HG02943 (cell line): ENCODE measurements around the gene HECTD4.
"Not testable (repeated sequence)": the region's sequence is repeated elsewhere in the genome, so short reads cannot be mapped to it uniquely, and the experiment has no call there.

ENCODE experiments used
- ATAC-seq: cut with Tn5 transposase; IDR thresholded peaks from one replicate; pipeline ENCODE4 v1.9.1; 2021; ENCODE audit warnings: mild to moderate bottlenecking, low read depth, moderate library complexity; ENCODE audit not compliant: unreplicated experiment

Gene HECTD4, protein sequence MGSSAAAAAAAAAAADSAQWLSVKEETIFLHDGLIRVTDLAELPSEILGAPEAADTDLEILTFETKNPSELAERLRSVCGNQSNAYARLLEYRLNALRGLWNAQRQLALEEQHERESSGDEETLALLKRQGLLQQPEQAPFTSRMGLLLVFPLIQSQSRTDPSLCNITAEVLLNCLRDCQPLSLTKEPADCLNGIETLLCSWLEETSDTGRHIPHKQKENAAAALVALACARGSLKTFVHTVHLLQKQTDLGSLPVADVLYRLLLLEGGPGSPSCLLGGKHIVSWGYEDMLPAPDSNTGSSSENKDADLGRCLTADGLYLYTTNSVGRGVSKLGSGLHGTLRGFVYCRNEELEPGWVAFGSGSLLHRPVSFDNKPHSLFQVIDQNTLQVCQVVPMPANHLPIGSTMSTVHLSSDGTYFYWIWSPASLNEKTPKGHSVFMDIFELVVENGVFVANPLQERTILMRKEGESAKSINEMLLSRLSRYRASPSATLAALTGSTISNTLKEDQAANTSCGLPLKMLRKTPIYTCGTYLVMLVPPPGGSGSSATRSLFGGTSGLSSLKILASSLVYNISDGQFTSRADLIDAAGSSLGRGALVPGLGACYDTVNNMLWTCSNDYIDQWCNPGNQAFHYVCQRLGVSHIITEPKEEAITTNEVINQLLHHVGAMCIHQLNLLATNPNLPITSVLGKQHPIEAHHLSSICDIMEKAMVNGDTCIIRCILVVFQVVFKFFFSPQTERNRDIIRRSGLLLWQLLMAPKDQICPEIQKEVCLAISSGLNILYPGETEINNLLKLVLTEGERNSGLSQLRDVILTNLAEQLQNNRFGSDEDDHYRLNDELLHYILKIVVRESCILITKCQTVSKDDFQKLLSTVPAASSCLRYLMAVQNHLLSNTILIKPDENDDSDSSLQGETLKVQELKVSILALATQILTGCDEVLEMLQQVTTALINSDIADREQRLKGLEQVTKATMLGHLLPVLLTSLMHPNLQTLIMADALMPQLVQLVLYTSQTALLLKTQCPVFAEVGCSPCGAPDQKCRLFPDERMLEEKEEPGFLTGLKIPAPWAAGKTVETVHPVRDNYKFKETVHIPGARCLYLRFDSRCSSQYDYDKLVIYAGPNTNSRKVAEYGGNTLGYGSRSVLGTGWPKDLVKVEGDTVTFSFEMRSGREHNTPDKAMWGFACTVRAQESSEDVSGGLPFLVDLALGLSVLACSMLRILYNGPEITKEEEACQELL (N-terminal part only)

DNA sequence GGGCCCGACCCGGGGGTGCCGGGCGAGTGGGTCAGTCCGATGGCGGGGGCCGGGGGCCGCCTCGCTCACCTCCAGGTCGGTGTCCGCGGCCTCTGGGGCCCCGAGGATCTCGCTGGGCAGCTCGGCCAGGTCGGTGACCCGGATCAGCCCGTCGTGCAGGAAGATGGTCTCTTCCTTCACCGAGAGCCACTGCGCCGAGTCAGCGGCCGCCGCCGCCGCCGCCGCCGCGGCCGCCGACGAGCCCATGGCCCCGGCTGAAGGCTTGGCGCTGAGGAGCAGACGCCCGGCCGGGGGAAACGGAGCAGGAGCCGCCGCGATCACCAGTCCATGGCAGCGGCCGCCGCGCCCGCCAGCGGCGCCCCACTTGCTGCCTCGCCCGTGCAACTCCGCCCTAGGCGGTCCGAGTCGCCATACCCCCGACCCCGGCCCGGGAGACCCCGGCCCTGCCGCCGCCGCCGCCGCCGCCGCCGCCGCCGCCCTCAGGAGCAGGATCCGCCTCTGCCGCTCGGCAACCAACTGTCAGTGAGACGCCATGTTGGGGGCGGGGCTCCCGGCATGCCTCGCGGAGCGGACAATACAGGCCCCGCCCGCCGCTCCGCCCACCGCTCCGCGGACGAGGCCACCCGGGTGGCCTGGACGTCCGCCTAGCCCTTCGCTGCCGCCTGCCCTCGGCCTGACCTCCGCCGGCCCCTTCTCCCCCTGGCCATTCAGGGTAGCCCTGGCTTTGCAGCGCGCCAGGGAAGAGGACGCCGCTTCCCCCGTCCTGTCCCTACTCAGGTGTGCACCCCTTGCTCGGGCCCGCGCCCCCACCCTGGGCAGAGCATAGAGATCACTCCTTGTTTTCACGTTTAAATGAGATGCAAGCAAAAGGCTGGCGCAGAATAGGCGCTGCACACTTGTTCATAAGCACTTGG lies at the start of gene HECTD4:
TSS of gene HECTD4 (minus strand) at position 549 of the 914 bp plus-strand sequence. CDS start at position 246, 303 bp downstream.
- ATAC-seq: peak; percentile 90

GRCh38 chr12:112431965-112432364 lies 49.7 kb upstream of the HECTD4 start:
- ATAC-seq: no peak

- no peak for ATAC-seq
These were observed 48.7 kb upstream of the HECTD4 start for GRCh38 chr12:112430929-112431328.

- ATAC-seq: no peak
These were observed 45.5 kb upstream of the HECTD4 start for GRCh38 chr12:112427760-112428159.

DNA sequence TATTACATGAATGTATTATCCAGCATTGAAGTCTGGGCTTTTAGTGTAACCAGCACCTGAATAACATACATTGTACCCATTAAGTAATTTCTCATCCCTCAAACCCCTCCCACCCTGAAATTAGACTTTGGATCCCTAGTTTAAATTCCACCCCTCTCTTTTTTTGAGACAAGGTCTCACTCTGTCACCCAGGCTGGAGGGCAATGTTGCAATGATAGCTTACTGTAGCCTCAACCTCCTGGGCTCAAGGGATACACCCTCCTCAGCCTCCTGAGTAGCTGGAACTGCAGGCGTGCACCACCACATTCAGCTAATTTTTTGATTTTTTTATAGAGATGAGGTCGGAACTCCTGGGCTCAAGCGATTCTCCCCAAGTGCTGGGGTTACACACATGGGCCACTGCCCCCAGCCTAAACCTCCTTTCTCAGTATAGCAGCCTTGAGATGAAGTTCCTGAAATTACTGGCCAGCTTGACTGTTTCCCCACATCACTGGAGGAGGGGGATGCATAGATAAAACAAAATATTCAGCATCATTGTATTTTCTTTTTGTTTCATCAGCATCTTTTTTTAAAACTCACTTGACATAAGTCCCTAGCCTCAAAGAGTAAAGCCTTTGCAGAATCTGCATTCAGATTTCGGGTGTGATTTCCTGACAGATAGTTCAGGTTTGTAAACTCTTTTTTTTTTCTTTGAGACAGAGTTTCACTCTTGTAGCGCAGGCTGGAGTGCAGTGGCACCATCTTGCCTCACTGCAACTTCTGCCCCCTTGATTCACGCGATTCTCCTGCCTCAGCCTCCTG lies 43.6 kb upstream of the HECTD4 start:
- ATAC-seq: no peak

- no peak for ATAC-seq
These were observed 41.9 kb upstream of the HECTD4 start for GRCh38 chr12:112424126-112424525.

- ATAC-seq: no peak
These were observed 40.3 kb upstream of the HECTD4 start for GRCh38 chr12:112422531-112422930.

- no peak for ATAC-seq
These were observed 39.1 kb upstream of the HECTD4 start for GRCh38 chr12:112421363-112421762.

DNA sequence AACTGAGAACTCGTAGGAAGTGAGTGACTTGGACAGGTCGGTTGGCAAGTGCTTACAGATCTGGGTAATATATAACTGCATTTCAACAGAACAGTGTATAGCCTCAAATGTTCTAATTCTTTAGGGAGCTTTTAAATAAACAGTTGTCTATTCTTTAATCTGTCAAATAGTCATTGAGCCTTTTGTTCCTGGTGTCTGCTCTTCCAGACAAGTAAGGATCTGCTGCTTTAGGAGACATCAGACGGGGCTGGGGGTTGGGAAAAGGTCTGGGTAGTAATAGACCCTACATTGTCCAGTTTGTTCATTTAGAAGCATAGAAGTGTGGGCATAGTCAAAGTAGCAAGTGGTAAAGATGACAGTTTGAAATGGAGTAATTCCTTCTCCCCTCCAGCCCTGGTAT lies 38.5 kb upstream of the HECTD4 start:
- ATAC-seq: no peak

DNA sequence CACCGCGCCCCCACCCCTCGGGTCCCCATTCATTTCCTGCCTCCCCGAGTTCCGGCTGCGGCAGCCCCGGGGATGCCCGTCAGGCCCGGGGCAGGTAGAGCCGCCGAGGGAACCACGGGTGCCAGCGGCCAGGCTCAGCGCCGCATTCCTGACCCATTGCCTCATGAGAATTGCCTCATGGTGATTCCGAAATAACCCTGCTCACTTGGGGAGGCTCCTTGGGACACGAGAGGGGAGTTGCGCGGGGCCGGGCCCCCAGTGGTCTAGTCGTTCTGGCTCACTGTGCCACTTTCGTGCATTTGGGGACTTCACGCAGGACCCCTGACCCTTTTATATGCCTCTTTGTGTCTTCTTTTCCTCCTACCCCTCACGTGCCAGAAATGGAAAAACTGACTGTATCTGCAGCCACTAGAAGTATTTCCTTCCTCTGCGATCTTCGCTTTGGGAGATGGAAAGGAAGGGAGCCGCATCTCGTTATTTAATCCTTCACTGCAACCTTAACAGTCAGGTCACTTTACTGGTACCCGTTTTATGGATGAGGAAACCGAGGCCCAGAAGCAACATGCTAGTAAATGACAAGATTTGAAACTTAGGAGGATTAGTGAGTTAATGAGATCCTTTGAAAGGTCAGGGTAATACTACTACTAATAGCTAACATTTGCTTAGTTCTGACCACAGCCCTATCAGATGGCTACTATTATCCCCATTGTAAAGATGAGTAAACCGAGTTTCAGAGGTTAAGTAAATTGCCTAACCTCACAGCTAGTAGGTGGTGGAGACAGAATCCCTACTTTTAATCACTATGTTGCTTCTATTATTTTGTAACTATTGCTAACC lies 37.3 kb upstream of the HECTD4 start:
- peak; percentile 35 for ATAC-seq

- peak; percentile 69 for ATAC-seq
These were observed 36.5 kb upstream of the HECTD4 start, which contains the start of gene PTPN11 for GRCh38 chr12:112418608-112419296. Gene PTPN11 (plus strand): TSS chr12:112418947. CDS start chr12:112419112, 165 bp downstream.

DNA sequence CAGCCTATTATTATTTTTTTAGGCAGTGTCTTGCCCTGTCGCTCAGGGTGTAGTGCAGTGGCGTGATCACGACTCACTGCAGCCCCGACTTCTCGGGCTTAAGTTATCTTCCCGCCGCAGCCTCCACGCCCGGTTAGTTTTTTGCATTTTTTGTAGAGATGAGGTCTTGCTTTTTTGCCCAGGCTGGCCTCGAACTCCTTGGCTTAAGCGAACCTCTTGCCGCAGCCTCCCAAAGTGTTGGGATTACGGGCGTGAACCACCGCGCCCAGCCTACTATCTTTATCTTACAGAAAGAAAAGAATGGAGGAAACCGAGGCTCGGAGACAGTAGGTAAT lies 36.0 kb upstream of the HECTD4 start:
- ATAC-seq: peak; percentile 23

DNA sequence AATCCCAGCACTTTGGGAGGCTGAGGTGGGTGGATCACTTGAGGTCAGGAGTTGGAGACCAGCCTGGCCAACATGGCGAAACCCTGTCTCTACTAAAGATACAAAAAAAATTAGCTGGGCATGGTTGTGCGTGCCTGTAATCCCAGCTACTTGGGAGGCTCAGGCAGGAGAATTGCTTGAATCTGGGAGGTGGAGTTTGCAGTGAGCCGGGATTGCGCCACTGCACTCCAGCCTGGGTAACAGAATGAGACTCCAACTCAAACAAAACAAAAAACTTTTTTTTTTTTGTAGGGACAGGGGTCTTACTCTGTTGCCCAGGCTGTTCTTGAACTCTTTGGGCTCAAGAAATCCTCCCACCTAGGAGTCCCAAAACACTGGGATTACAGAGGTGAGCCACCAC lies 33.2 kb upstream of the HECTD4 start:
- not testable (repeated sequence) for ATAC-seq

- ATAC-seq: no peak
These were observed 31.8 kb upstream of the HECTD4 start for GRCh38 chr12:112413855-112414625.

DNA sequence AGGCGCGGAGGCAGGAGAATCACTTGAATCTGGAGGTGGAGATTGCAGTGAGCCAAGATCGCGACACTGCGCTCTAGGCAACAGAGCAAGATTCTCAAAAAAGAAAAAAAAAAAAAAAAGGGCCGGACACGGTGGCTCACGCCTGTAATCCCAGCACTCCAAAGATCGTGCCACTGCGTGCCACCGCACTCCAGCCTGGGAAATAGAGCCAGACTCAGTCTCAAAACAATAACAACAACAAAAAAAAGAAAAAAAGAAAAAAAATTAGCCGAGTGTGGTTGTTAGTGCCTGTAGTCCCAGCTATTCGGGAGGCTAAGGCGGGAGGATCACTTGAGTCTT lies 27.6 kb upstream of the HECTD4 start:
- ATAC-seq: no peak

DNA sequence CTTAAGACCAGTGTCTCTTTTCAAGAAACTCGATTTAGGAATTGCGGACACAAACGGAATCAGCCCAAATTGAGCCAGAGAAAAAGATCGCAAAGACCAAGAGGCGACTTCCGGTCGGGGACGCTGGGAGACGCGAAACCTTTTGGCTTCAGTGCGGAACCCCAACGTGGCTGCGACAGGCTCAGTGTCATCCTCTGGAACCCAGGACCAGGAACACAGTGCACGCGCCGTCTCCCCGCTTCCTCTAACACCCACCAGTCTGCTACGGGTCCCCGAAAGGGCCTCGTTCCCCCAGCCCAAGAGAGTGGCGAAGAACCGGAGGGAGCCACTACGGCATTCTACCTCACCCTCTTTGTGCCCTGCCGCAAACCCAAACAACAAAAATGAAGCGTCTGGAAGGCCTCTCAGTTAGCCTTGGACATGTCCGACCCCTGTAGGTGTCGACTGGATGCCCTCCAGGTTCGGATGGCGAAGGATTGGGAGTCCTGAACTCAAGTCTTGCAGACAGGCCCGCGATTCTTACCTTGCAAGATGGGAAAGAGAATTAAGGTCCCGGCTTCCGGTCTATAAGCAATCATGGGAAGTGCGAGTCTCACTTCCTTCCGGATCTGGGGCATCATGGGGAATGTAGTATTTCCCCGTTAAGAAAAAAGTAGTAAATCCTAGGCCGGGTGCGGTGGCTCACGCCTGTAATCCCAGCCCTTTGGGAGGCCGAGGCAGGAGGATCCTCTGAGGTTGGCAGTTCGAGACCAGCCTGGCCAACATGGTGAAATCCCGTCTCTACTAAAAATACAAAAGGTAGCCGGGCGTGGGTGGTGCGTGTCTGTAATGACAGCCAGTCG lies 27.1 kb upstream of the HECTD4 start, which contains the start of gene RPL6:
TSS of gene RPL6 (minus strand) at position 542 of the 842 bp plus-strand sequence. CDS start 949 bp downstream, outside the sequence.
- peak; percentile 70 for ATAC-seq
